ENCODE data around the gene KLF7.
"Not testable (repeated sequence)": the region's sequence is repeated elsewhere in the genome, so short reads cannot be mapped to it uniquely, and the experiment has no call there.

Gene KLF7

DNA sequence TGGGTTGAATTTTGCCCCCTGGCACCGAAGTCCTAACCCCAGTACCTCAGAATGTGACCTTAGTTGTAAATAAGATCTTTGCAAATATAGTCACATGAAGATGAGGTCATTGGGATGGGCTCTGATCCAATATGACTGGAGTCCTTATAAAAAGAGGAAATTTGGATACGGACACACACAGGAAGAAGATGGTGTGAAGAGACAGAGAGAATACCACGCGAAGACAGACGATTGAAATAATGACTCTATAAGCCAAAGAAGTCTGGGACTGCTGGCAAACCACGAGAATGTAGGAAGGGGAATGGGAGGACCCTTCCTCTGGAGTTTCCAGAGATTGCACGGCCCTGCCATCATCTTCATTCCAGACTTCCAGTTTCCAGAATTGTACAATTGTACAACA, 127.9 kb downstream of the KLF7 start:
- FAIRE-seq (no peak), DNase-seq (ENCODE audit: insufficient read length, low spot score) (no peak)

DNA sequence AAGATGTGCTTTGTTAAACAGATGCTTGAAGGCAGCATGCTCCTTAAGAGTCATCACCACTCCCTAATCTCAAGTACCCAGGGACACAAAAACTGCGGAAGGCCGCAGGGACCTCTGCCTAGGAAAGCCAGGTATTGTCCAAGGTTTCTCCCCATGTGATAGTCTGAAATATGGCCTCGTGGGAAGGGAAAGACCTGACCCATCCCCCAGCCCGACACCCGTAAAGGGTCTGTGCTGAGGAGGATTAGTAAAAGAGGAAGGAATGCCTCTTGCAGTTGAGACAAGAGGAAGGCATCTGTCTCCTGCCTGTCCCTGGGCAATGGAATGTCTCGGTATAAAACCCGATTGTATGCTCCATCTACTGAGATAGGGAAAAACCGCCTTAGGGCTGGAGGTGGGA, 128.7 kb downstream of the KLF7 start:
- not testable (repeated sequence) for FAIRE-seq; DNase-seq (ENCODE audit: insufficient read length, low spot score)

DNA sequence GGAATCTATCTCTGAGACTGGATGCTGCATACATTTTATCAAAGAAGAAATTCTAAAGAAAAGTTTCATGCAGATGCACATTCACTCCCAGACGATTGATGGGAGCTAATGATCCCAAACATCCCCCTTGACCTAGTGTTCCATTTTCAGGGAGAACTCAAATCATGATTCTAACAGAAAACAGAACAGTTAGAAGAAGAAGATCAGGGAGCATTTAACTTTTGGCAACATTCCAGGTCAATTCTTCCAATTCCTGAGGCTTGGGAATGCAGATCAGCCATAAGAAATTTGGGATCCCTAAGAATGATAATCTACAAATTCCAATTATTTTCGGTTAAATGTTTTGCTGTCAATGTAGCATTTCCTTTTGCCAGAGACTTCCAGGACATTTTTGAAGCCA, 129.9 kb downstream of the KLF7 start:
- DNase-seq (ENCODE audit: insufficient read length, low spot score) (no peak), FAIRE-seq (no peak)

DNA sequence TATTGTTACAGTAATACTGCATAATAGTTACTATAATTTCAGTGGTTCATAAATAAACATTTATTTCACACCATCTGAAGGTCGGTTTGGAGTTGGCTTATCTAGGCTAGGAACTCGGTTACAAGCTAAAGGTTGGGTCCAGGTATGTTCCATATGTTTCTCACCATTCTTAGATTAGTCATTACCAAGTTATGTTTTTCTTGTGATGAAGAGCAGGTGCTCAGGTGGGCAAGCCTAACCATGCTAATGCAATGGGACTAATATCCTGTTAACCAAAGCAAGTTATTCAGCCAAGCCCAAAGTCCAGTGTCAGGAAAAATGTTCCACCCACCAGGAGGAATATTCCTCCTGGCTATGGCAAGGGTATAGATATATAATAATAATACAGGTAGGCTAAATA, 133.3 kb downstream of the KLF7 start:
- DNase-seq (ENCODE audit: insufficient read length, low spot score): no peak
- no peak for FAIRE-seq
